OCI-LY7 (cell line): ENCODE measurements around the gene ELL. TPM values are rescaled to one million over a fixed set of nuclear protein-coding genes. Genes with fewer than 3 reads are reported as not detected.

Experiments
- BruUV-seq: library from RNA; stranded (reverse); fragments of 400-500 nt; replicated peaks from 2 replicates; lab custom pipeline; 2021; lab: Mats Ljungman, UMichigan
- CTCF ChIA-PET: fragments of 300-600 bp; sonication (Branson Sonifier 250); formaldehyde crosslinking; loops from one replicate; lab custom pipeline; 2022; ENCODE audit warnings: antibody characterized with exemption; ENCODE audit not compliant: unreplicated experiment; lab: Charles Lee
- POLR2A ChIA-PET: fragments of 300-600 bp; sonication (Branson Sonifier 250); formaldehyde crosslinking; loops from one replicate; lab custom pipeline; 2022; ENCODE audit warnings: antibody characterized with exemption; lab: Charles Lee
- DNase-seq: peaks from one replicate; pipeline ENCODE4 v3.0.0-alpha.2; 2015; ENCODE audit warnings: low spot score
- H2AFZ ChIP-seq: fragments of 200-600 bp; sonication (generic), shearing (Covaris generic); 2 replicates; pipeline ENCODE4 v1.6.1; 2014; ENCODE audit warnings: mild to moderate bottlenecking, antibody characterized with exemption, low read length, moderate library complexity
- H3K27ac ChIP-seq: fragments of 200-600 bp; sonication (generic); 2 replicates; pipeline ENCODE4 v1.5.1; 2014; ENCODE audit warnings: mixed run types, low read depth, mild to moderate bottlenecking, moderate library complexity, low read length, inconsistent platforms; ENCODE audit not compliant: poor library complexity, severe bottlenecking
- H3K36me3 ChIP-seq: fragments of 200-600 bp; sonication (generic); 2 replicates; pipeline ENCODE4 v1.6.1; 2014; ENCODE audit warnings: mild to moderate bottlenecking, antibody characterized with exemption, low read length, moderate library complexity, mixed read lengths; ENCODE audit not compliant: insufficient read depth
- H3K4me1 ChIP-seq: fragments of 200-600 bp; sonication (generic); 2 replicates; pipeline ENCODE4 v1.5.1; 2014; ENCODE audit warnings: mild to moderate bottlenecking, low read length; ENCODE audit not compliant: insufficient read depth, poor library complexity, severe bottlenecking
- H3K4me2 ChIP-seq: fragments of 200-600 bp; sonication (generic); 2 replicates; pipeline ENCODE4 v1.6.1; 2014; ENCODE audit warnings: mild to moderate bottlenecking, low read length
- H3K4me3 ChIP-seq: fragments of 200-600 bp; sonication (generic); 2 replicates; pipeline ENCODE4 v1.5.1; 2014; ENCODE audit warnings: mild to moderate bottlenecking, low read depth, low read length; ENCODE audit not compliant: poor library complexity, severe bottlenecking
- H3K79me2 ChIP-seq: fragments of 200-600 bp; sonication (generic); 2 replicates; pipeline ENCODE4 v1.6.1; 2016; ENCODE audit warnings: low read depth, mild to moderate bottlenecking, low read length, moderate library complexity, mixed read lengths; ENCODE audit not compliant: insufficient read depth
- H3K9me2 ChIP-seq: fragments of 200-600 bp; sonication (generic); 2 replicates; pipeline ENCODE4 v1.6.1; 2016; ENCODE audit warnings: mild to moderate bottlenecking, low read length, mixed read lengths; ENCODE audit not compliant: insufficient read depth
- H3K9me3 ChIP-seq: fragments of 200-600 bp; sonication (generic); 2 replicates; pipeline ENCODE4 v1.6.1; 2014; ENCODE audit warnings: mild to moderate bottlenecking, mixed run types, low read length, mixed read lengths
- H4K20me1 ChIP-seq: fragments of 200-600 bp; sonication (generic); 2 replicates; pipeline ENCODE4 v1.6.1; 2014; ENCODE audit warnings: mild to moderate bottlenecking, antibody characterized with exemption, low read length, moderate library complexity, mixed read lengths; ENCODE audit not compliant: insufficient read depth
- EZH2phosphoT487 ChIP-seq: fragments of 200-600 bp; sonication (generic); IDR thresholded peaks from 2 replicates; pipeline ENCODE4 v1.6.1; 2018; ENCODE audit warnings: low read depth, borderline replicate concordance, mild to moderate bottlenecking, mixed run types, antibody characterized with exemption, low read length, moderate library complexity, mixed read lengths
- intact Hi-C: fragments of 100-400 bp; cut with micrococcal nuclease; formaldehyde crosslinking; loops from one replicate; pipeline ENCODE4 v1.10.0; 2022; ENCODE audit not compliant: unreplicated experiment
- total RNA-seq, 2 experiments: library from RNA; depleted of rRNA in 1 of 2; stranded (reverse); fragments of >200 nt in 1 of 2; shearing (Covaris generic) in 1 of 2; gene quantifications; 2 replicates each; pipeline ENCODE4 v1.2.3, GENCODE V29; 2014 to 2022
- TF ChIP-seq, protein P1 (sequence below): fragments of 200-600 bp; sonication (generic); conservative IDR thresholded peaks from 2 replicates; pipeline ENCODE4 v1.5.1; 2014; ENCODE audit warnings: mild to moderate bottlenecking, antibody characterized with exemption, low read length, moderate library complexity, mixed read lengths

Gene ELL
- total RNA-seq, 2 experiments from 2014 or later: 14.4 to 24.6 TPM

DNA sequence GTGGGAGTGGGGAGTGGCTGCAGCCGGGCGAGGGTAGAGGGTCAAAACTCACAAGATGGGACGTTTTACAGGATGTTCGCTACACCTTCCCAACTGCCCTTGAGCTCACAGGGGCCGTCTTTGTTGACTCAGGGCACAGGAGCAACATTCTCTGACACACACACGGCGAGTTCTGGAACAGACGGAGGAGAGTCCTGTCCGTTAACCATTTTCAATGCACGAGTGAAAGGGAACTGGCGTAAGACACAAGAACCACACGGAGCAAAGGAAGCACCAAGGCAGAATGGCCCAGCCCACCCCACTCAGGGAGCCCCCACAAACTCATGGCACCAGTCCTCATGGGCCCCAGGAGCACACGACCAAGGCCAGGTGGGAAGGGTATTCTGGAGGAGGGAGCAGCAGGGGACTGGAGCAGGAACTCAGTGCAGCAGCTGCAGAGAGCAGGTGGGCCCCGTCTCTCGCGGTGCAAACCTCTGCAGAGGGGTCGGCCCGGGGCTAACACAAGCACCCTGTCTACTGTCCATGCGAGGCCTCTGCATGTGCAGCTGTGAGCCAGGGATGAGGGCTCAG, 46.0 kb downstream of the ELL start:
- intact Hi-C loops: no loop called here
- ChIA-PET POLR2A (interaction anchor here (0.7 kb wide), 1 partner anchor 9 kb away, joined by 3 read pairs; no protein-coding TSS in a partner anchor), CTCF (no interaction called here)
- H3K4me2 ChIP-seq: no peak overlapping the region
- H3K36me3 ChIP-seq: peaks cover 2% of the 10 kb centered on the region; the same call in 1 of the 2 replicates
- H3K27ac ChIP-seq: no peak overlapping the region
- no peaks in the 10 kb centered on the region for H3K9me2 ChIP-seq
- H2AFZ ChIP-seq: no peak overlapping the region
- BruUV-seq: no TSS peak
- peaks cover 27% of the 10 kb centered on the region for H3K4me1 ChIP-seq
- no peak for DNase-seq
- TF ChIP-seq, protein P1, sequence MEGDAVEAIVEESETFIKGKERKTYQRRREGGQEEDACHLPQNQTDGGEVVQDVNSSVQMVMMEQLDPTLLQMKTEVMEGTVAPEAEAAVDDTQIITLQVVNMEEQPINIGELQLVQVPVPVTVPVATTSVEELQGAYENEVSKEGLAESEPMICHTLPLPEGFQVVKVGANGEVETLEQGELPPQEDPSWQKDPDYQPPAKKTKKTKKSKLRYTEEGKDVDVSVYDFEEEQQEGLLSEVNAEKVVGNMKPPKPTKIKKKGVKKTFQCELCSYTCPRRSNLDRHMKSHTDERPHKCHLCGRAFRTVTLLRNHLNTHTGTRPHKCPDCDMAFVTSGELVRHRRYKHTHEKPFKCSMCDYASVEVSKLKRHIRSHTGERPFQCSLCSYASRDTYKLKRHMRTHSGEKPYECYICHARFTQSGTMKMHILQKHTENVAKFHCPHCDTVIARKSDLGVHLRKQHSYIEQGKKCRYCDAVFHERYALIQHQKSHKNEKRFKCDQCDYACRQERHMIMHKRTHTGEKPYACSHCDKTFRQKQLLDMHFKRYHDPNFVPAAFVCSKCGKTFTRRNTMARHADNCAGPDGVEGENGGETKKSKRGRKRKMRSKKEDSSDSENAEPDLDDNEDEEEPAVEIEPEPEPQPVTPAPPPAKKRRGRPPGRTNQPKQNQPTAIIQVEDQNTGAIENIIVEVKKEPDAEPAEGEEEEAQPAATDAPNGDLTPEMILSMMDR: no peak
- TF ChIP-seq EZH2phosphoT487: no peak
- H3K9me3 ChIP-seq: no peaks in the 10 kb centered on the region
- H4K20me1 ChIP-seq: no peaks in the 10 kb centered on the region; the same call in 1 of the 2 replicates
- H3K4me3 ChIP-seq: no peak overlapping the region
- H3K79me2 ChIP-seq: peaks cover 5% of the 10 kb centered on the region; the same call in 1 of the 2 replicates

DNA sequence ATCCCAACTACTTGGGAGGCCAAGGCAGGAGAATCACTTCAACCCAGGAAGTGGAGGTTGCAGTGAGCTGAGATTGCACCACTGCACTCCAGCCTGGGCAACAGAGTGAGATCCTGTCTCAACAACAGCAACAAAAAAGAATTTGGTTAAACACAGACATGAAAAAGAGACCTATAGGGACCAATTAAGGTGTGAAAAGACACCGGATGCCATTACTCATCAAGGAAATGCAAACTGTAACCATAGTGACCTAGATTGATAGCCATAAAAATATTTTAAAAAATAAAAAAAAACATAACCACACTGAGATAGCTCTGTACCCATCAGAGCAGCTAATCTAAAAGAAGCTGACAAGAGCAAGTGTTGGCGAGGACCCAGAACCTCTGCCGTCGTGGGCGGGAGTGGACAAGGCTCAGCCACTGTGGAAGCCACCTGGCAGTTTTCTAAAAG, 46.8 kb downstream of the ELL start:
- CTCF ChIA-PET: no interaction called here

More for the DNA sequence above, 46.8 kb downstream of the ELL start:
- POLR2A ChIA-PET: no interaction called here
- no TSS peak for BruUV-seq
- H3K79me2 ChIP-seq: peaks cover 5% of the 10 kb centered on the region; the same call in 1 of the 2 replicates
- intact Hi-C loops: no loop called here
- no peak for DNase-seq
- H2AFZ ChIP-seq: no peak overlapping the region
- H3K9me3 ChIP-seq: no peaks in the 10 kb centered on the region
- no peaks in the 10 kb centered on the region for H3K9me2 ChIP-seq
- no peak overlapping the region for H3K27ac ChIP-seq
- H3K36me3 ChIP-seq: peaks cover 8% of the 10 kb centered on the region; the same call in 1 of the 2 replicates
- no peaks in the 10 kb centered on the region; the same call in 1 of the 2 replicates for H4K20me1 ChIP-seq
- no peak overlapping the region for H3K4me2 ChIP-seq
- TF ChIP-seq, protein P1: no peak
- no peak for TF ChIP-seq EZH2phosphoT487
- peaks cover 22% of the 10 kb centered on the region for H3K4me1 ChIP-seq
- H3K4me3 ChIP-seq: no peak overlapping the region
